ENCODE data around the gene CLEC2L.

DNA sequence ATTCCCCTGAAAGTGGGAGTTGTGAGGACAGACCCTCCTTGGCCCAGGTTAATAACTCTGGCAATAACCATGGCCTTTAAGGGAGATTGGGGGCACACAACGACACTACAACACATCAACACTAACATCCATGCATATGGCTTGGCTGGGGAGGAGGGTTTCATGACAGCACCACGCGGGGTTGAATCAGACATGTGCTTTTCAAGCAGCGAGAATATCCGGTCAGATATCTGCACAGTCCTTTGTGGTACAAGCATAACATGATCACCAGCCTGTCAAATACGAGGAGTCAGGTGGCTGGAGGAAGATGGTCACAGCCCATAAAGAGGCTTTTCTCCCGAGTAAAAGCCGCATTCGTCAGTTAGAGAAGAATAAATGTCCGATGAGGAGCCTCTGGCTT, 27.0 kb upstream of the CLEC2L start:
- no peak for TF ChIP-seq CTCF (conservative IDR thresholded peaks at IDR 0.05 in 1 of 2, IDR thresholded peaks at IDR 0.05 in 1 of 2; ENCODE audit: low read depth in 1 of 2, low read length in 2 of 2)
- TF ChIP-seq EZH2 (IDR thresholded peaks at IDR 0.05; ENCODE audit: low read length, missing control alignments), result no peak
